T1000 (cell line): Measurements from ENCODE around the gene KMT2B.
"Not testable (repeated sequence)": the region's sequence is repeated elsewhere in the genome, so short reads cannot be mapped to it uniquely, and the experiment has no call there.

ENCODE experiments used
- DNase-seq: peaks from one replicate; lab custom pipeline; 2025; ENCODE audit warnings: mixed read lengths; lab: John Stamatoyannopoulos, UW

KMT2B gene

GRCh38 chr19:35757231-35757748 lies 39.5 kb downstream of the KMT2B start:
- DNase-seq: peak; percentile 79

GRCh38 chr19:35757749-35758608 lies 40.2 kb downstream of the KMT2B start, which contains the start of gene PROSER3:
Gene PROSER3, plus strand, starts transcription at chr19:35758176. Its CDS starts 40 bp downstream, at chr19:35758216.
- DNase-seq: peak; percentile 98

- DNase-seq: no peak
Observed at GRCh38 chr19:35759697-35760096, 41.9 kb downstream of the KMT2B start.

GRCh38 chr19:35760711-35761349 lies 43.0 kb downstream of the KMT2B start:
- no peak for DNase-seq

GRCh38 chr19:35764432-35765315 lies 46.9 kb downstream of the KMT2B start:
- no peak for DNase-seq

- DNase-seq: no peak
Observed at GRCh38 chr19:35766571-35767104, 48.8 kb downstream of the KMT2B start.

- no peak for DNase-seq
Observed at GRCh38 chr19:35767288-35768081, 49.7 kb downstream of the KMT2B start.

- no peak for DNase-seq
Observed at GRCh38 chr19:35768082-35768421, 50.2 kb downstream of the KMT2B start.

GRCh38 chr19:35772362-35772761 lies 54.6 kb downstream of the KMT2B start:
- not testable (repeated sequence) for DNase-seq

- DNase-seq: no peak
Observed at GRCh38 chr19:35773020-35773806, 55.4 kb downstream of the KMT2B start.

- no peak for DNase-seq
Observed at GRCh38 chr19:35774274-35775045, 56.7 kb downstream of the KMT2B start.

GRCh38 chr19:35775046-35775297 lies 57.2 kb downstream of the KMT2B start:
- DNase-seq: no peak

GRCh38 chr19:35775298-35776101 lies 57.7 kb downstream of the KMT2B start, which contains the start of gene ARHGAP33:
Gene ARHGAP33, plus strand, starts transcription at chr19:35775564. Its CDS starts 95 bp downstream, at chr19:35775659.
- peak; percentile 98 for DNase-seq

GRCh38 chr19:35776102-35776788 lies 58.4 kb downstream of the KMT2B start:
- DNase-seq: no peak

- DNase-seq: no peak
Observed at GRCh38 chr19:35777086-35777841, 59.5 kb downstream of the KMT2B start.

- DNase-seq: no peak
Observed at GRCh38 chr19:35777961-35778360, 60.2 kb downstream of the KMT2B start.

GRCh38 chr19:35779033-35779432 lies 61.2 kb downstream of the KMT2B start:
- no peak for DNase-seq
